ENCODE results near the gene NR6A1.
"Not testable (repeated sequence)": the region's sequence is repeated elsewhere in the genome, so short reads cannot be mapped to it uniquely, and the experiment has no call there.

Gene NR6A1

DNA sequence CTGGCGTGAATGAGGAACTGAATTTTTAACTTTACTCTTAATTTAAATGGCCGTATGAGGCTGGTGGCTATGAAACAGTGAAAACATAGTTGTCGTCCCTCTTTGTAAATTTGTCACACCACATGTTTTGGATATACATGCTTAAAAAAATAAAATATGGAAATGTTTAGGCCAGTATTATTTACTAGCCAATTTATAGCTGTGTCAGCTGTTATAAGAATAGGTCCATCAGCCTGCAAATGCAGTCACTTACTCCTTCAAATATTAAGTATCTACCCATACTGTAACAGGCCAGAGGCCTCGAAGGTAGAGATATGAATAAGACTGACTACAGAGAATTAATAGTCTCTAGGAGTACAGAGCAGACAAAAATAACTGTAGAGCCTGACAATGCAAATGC lies 30.0 kb downstream of the NR6A1 start:
- Histone ChIP-seq H4K20me1 (ENCODE audit: control insufficient read depth, insufficient read depth, low read depth, low read length) (no peaks in the 10 kb centered on the region), H3K27ac (ENCODE audit: low read depth, low read length) (no peak overlapping the region), H3K4me2 (ENCODE audit: low read length) (no peak overlapping the region), H3F3A (ENCODE audit: control insufficient read depth, insufficient read depth) (no peaks in the 10 kb centered on the region), H3K4me1 (ENCODE audit: control insufficient read depth, low read length) (peaks cover 5% of the 10 kb centered on the region), H3K79me2 (ENCODE audit: control insufficient read depth, low read length) (no peaks in the 10 kb centered on the region; the same call in 1 of the 2 replicates), H3K9me3 (ENCODE audit: control insufficient read depth, insufficient read depth, low read length) (no peaks in the 10 kb centered on the region), H3K9me2 (replicated peaks; ENCODE audit: control insufficient read depth, low read length) (no peaks in the 10 kb centered on the region), H3K27me3 (ENCODE audit: control insufficient read depth, low read length) (no peaks in the 10 kb centered on the region), H3K36me3 (ENCODE audit: control insufficient read depth, low read length) (no peaks in the 10 kb centered on the region), H3K4me3 (ENCODE audit: low read length) (no peak overlapping the region)
- TF ChIP-seq, protein P1, sequence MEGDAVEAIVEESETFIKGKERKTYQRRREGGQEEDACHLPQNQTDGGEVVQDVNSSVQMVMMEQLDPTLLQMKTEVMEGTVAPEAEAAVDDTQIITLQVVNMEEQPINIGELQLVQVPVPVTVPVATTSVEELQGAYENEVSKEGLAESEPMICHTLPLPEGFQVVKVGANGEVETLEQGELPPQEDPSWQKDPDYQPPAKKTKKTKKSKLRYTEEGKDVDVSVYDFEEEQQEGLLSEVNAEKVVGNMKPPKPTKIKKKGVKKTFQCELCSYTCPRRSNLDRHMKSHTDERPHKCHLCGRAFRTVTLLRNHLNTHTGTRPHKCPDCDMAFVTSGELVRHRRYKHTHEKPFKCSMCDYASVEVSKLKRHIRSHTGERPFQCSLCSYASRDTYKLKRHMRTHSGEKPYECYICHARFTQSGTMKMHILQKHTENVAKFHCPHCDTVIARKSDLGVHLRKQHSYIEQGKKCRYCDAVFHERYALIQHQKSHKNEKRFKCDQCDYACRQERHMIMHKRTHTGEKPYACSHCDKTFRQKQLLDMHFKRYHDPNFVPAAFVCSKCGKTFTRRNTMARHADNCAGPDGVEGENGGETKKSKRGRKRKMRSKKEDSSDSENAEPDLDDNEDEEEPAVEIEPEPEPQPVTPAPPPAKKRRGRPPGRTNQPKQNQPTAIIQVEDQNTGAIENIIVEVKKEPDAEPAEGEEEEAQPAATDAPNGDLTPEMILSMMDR (IDR thresholded peaks at IDR 0.05; ENCODE audit: low read depth, low read length, poor library complexity, severe bottlenecking): no peak
- no peak for TF ChIP-seq EZH2phosphoT487 (IDR thresholded peaks at IDR 0.05; ENCODE audit: borderline replicate concordance, low read length)

DNA sequence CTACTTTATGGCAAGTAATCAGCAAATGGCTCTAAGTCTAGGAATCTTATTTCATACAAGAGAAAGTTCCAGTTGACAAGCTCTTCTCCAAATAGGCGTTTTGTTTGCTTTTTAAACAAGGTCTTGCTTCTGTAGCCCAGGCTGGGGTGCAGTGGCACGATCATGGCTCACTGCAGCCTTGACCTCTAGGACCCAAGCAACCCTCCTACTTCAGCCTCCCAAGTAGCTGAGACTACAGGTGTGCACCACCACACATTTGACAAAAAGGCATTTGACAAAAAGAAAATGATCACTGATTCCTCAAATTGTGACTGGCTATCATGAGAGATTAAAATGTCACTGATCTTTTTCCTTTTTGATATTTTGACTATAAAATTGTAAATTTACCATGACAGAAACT lies 31.8 kb downstream of the NR6A1 start:
- H4K20me1 ChIP-seq (ENCODE audit: control insufficient read depth, insufficient read depth, low read depth, low read length): no peaks in the 10 kb centered on the region
- H3K4me3 ChIP-seq (ENCODE audit: low read length): no peak overlapping the region
- H3K4me1 ChIP-seq (ENCODE audit: control insufficient read depth, low read length): peaks cover 5% of the 10 kb centered on the region
- no peaks in the 10 kb centered on the region for H3K79me2 ChIP-seq (ENCODE audit: control insufficient read depth, low read length)
- no peaks in the 10 kb centered on the region for H3K9me2 ChIP-seq (replicated peaks; ENCODE audit: control insufficient read depth, low read length)
- H3K9me3 ChIP-seq (ENCODE audit: control insufficient read depth, insufficient read depth, low read length): no peaks in the 10 kb centered on the region
- H3K27ac ChIP-seq (ENCODE audit: low read depth, low read length): no peak overlapping the region
- H3K36me3 ChIP-seq (ENCODE audit: control insufficient read depth, low read length): peaks cover 2% of the 10 kb centered on the region; the same call in 1 of the 2 replicates
- TF ChIP-seq, protein P1 (IDR thresholded peaks at IDR 0.05; ENCODE audit: low read depth, low read length, poor library complexity, severe bottlenecking): no peak
- no peak for TF ChIP-seq EZH2phosphoT487 (IDR thresholded peaks at IDR 0.05; ENCODE audit: borderline replicate concordance, low read length)
- no peak overlapping the region for H3K4me2 ChIP-seq (ENCODE audit: low read length)
- no peaks in the 10 kb centered on the region for H3K27me3 ChIP-seq (ENCODE audit: control insufficient read depth, low read length)
- no peaks in the 10 kb centered on the region for H3F3A ChIP-seq (ENCODE audit: control insufficient read depth, insufficient read depth)

DNA sequence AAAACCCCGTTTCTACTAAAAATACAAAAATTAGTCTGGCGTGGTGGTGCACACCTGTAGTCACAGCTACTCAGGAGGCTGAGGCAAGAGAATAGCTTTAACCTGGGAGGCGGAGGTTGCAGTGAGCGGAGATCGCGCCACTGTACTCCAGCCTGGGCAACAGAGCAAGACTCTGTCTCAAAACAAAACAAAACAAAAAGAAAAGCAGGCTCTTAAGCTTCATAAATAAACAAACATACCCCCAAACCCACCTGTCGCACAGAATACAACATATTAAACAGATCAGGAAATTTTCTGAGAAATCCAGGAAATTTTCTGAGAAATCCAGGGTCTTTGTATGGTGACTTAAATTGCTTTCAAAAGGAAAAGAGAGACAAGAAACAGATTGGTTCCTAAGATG lies 33.0 kb downstream of the NR6A1 start:
- H3K9me2 ChIP-seq (replicated peaks; ENCODE audit: control insufficient read depth, low read length); H3K79me2 ChIP-seq (ENCODE audit: control insufficient read depth, low read length); H3K27ac ChIP-seq (ENCODE audit: low read depth, low read length); H3F3A ChIP-seq (ENCODE audit: control insufficient read depth, insufficient read depth); H3K9me3 ChIP-seq (ENCODE audit: control insufficient read depth, insufficient read depth, low read length); H4K20me1 ChIP-seq (ENCODE audit: control insufficient read depth, insufficient read depth, low read depth, low read length); H3K36me3 ChIP-seq (ENCODE audit: control insufficient read depth, low read length); H3K4me3 ChIP-seq (ENCODE audit: low read length); H3K27me3 ChIP-seq (ENCODE audit: control insufficient read depth, low read length); H3K4me2 ChIP-seq (ENCODE audit: low read length): not testable (repeated sequence)
- peaks cover 12% of the 10 kb centered on the region for H3K4me1 ChIP-seq (ENCODE audit: control insufficient read depth, low read length)

DNA sequence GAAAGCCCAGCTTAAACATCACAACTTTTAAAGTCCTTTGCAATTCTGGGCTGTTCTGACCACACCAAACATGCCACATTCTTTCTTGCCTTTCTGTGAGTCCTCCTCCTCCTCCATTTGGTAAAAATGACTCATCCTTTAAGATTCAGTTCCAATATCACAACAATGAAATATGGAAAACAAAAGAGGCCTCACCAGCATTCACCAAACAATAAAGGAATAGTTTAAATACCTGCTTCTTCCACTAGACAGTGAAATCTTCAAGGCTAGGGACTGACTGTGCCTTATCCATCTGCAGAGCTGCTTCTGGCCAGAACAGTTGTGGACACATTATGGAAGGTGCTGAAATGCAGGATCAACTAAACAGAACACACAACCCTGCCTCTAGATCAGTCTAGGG lies 36.0 kb downstream of the NR6A1 start:
- Histone ChIP-seq H3F3A (ENCODE audit: control insufficient read depth, insufficient read depth) (no peaks in the 10 kb centered on the region), H3K27me3 (ENCODE audit: control insufficient read depth, low read length) (no peaks in the 10 kb centered on the region), H3K4me1 (ENCODE audit: control insufficient read depth, low read length) (peaks cover 9% of the 10 kb centered on the region), H3K9me2 (replicated peaks; ENCODE audit: control insufficient read depth, low read length) (no peaks in the 10 kb centered on the region), H3K79me2 (ENCODE audit: control insufficient read depth, low read length) (no peaks in the 10 kb centered on the region), H4K20me1 (ENCODE audit: control insufficient read depth, insufficient read depth, low read depth, low read length) (no peaks in the 10 kb centered on the region), H3K36me3 (ENCODE audit: control insufficient read depth, low read length) (peaks cover 2% of the 10 kb centered on the region; the same call in 1 of the 2 replicates), H3K4me3 (ENCODE audit: low read length) (no peak overlapping the region), H3K4me2 (ENCODE audit: low read length) (no peak overlapping the region), H3K9me3 (ENCODE audit: control insufficient read depth, insufficient read depth, low read length) (no peaks in the 10 kb centered on the region), H3K27ac (ENCODE audit: low read depth, low read length) (no peak overlapping the region)
- TF ChIP-seq, protein P1 (IDR thresholded peaks at IDR 0.05; ENCODE audit: low read depth, low read length, poor library complexity, severe bottlenecking): no peak
- no peak for TF ChIP-seq EZH2phosphoT487 (IDR thresholded peaks at IDR 0.05; ENCODE audit: borderline replicate concordance, low read length)

DNA sequence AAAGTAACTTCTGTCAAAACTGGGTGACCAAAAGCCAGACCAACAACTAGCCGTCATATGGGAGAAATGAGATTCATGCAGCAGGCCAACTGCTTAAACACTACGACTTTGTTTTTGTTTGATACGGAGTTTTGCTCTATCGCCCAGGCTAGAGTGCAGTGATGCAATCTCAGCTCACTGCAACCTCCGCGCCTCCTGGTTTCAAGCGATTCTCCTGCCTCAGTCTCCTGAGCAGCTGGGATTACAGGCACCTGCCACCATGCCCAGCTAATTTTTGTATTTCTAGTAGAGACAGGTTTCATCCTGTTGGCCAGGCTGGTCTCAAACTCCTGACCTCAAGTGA lies 36.4 kb downstream of the NR6A1 start:
- H3K36me3 ChIP-seq (ENCODE audit: control insufficient read depth, low read length); H3K9me2 ChIP-seq (replicated peaks; ENCODE audit: control insufficient read depth, low read length); H4K20me1 ChIP-seq (ENCODE audit: control insufficient read depth, insufficient read depth, low read depth, low read length); H3K27ac ChIP-seq (ENCODE audit: low read depth, low read length); H3K4me2 ChIP-seq (ENCODE audit: low read length); H3K4me3 ChIP-seq (ENCODE audit: low read length); H3K4me1 ChIP-seq (ENCODE audit: control insufficient read depth, low read length); H3K79me2 ChIP-seq (ENCODE audit: control insufficient read depth, low read length); H3K27me3 ChIP-seq (ENCODE audit: control insufficient read depth, low read length); H3F3A ChIP-seq (ENCODE audit: control insufficient read depth, insufficient read depth); H3K9me3 ChIP-seq (ENCODE audit: control insufficient read depth, insufficient read depth, low read length): not testable (repeated sequence)
